ENCODE results near the gene TBRG1. TPM values are rescaled to one million over a fixed set of nuclear protein-coding genes. Genes with fewer than 3 reads are reported as not detected.
A peak's percentile ranks its signal among the peaks of the same experiment; 100 is the strongest.
"Not testable (repeated sequence)": the region's sequence is repeated elsewhere in the genome, so short reads cannot be mapped to it uniquely, and the experiment has no call there.

Gene TBRG1
- 42.7 TPM for total RNA-seq

GRCh38 chr11:124622531-124623451, at the start of gene TBRG1:
TSS of gene TBRG1 (plus strand) at chr11:124622864. CDS start at chr11:124623084, 220 bp downstream.
- DNase-seq, result peak; percentile 90

GRCh38 chr11:124577716-124578427, 44.8 kb upstream of the TBRG1 start:
- peak; percentile 37 for DNase-seq

- no peak for DNase-seq
Measured at GRCh38 chr11:124578761-124579160, 43.9 kb upstream of the TBRG1 start.

GRCh38 chr11:124581817-124582216, 40.8 kb upstream of the TBRG1 start:
- DNase-seq, result no peak

GRCh38 chr11:124582565-124582964, 40.1 kb upstream of the TBRG1 start:
- DNase-seq, result peak; percentile 34

GRCh38 chr11:124583781-124584180, 38.9 kb upstream of the TBRG1 start:
- DNase-seq, result no peak

- no peak for DNase-seq
Measured at GRCh38 chr11:124584681-124585372, 37.8 kb upstream of the TBRG1 start.

- DNase-seq, result no peak
Measured at GRCh38 chr11:124586238-124586860, 36.3 kb upstream of the TBRG1 start.

GRCh38 chr11:124591430-124591829, 31.2 kb upstream of the TBRG1 start:
- DNase-seq, result no peak

GRCh38 chr11:124592627-124593026, 30.0 kb upstream of the TBRG1 start:
- no peak for DNase-seq

- DNase-seq, result no peak
Measured at GRCh38 chr11:124595302-124595701, 27.4 kb upstream of the TBRG1 start.

GRCh38 chr11:124597626-124598025, 25.0 kb upstream of the TBRG1 start:
- no peak for DNase-seq

GRCh38 chr11:124600621-124601320, 21.9 kb upstream of the TBRG1 start:
- no peak for DNase-seq

- no peak for DNase-seq
Measured at GRCh38 chr11:124602193-124602592, 20.5 kb upstream of the TBRG1 start.

- DNase-seq, result not testable (repeated sequence)
Measured at GRCh38 chr11:124602723-124603122, 19.9 kb upstream of the TBRG1 start.

- DNase-seq, result no peak
Measured at GRCh38 chr11:124605719-124606118, 16.9 kb upstream of the TBRG1 start.

- DNase-seq, result no peak
Measured at GRCh38 chr11:124608147-124608546, 14.5 kb upstream of the TBRG1 start.

- DNase-seq, result no peak
Measured at GRCh38 chr11:124610295-124610694, 12.4 kb upstream of the TBRG1 start.

GRCh38 chr11:124611064-124611463, 11.6 kb upstream of the TBRG1 start, which contains the start of gene PANX3:
TSS of gene PANX3 (plus strand) at chr11:124611428. CDS start at chr11:124611557, 129 bp downstream.
- no peak for DNase-seq

GRCh38 chr11:124612045-124612444, 10.6 kb upstream of the TBRG1 start:
- no peak for DNase-seq

GRCh38 chr11:124612567-124613246, 10.0 kb upstream of the TBRG1 start:
- DNase-seq, result no peak

All from occipital lobe (tissue), 2 donors.